Breast epithelium (tissue), 3 donors: ENCODE results near the gene PIK3CD.

Source experiments
- CTCF ChIP-seq, 3 donors: fragments of 450-650 bp; IDR thresholded peaks; one replicate each; pipeline ENCODE4 v1.5.1; 2016 to 2017; ENCODE audit warnings: antibody characterized with exemption in 3 of 3, mild to moderate bottlenecking in 3 of 3, moderate library complexity in 3 of 3
- POLR2A ChIP-seq: fragments of 450-650 bp; IDR thresholded peaks from one replicate; pipeline ENCODE4 v1.6.1; 2016; ENCODE audit warnings: antibody characterized with exemption, mild to moderate bottlenecking, moderate library complexity

- TF ChIP-seq CTCF (IDR thresholded peaks at IDR 0.05) (no peak), POLR2A (no peak)
Measured at GRCh38 chr1:9716404-9717192, 65.1 kb downstream of the PIK3CD start.
